Smooth muscle cell (in vitro differentiated cells): Measurements from ENCODE around the gene CPVL. TPM values are rescaled to one million over a fixed set of nuclear protein-coding genes. Genes with fewer than 3 reads are reported as not detected.

Experiments used
- DNase-seq: peaks from one replicate; lab custom pipeline; 2025; ENCODE audit not compliant: unreplicated experiment; lab: John Stamatoyannopoulos, UW
- H2AFZ ChIP-seq: fragments of 200-600 bp; sonication (generic); 2 replicates; pipeline ENCODE4 v1.6.0; 2016; ENCODE audit warnings: antibody characterized with exemption, low read depth, mild to moderate bottlenecking
- H3F3A ChIP-seq: fragments of 200-600 bp; sonication (generic); 2 replicates; pipeline ENCODE4 v1.6.0; 2017; ENCODE audit warnings: antibody characterized with exemption, low read depth
- H3K27ac ChIP-seq: fragments of 200-600 bp; sonication (generic); 2 replicates; pipeline ENCODE4 v1.5.1; 2016; ENCODE audit warnings: low read depth, mild to moderate bottlenecking
- H3K27me3 ChIP-seq: fragments of 200-600 bp; sonication (generic); 2 replicates; pipeline ENCODE4 v1.6.1; 2016; ENCODE audit warnings: low read depth, mild to moderate bottlenecking
- H3K36me3 ChIP-seq: fragments of 200-600 bp; sonication (generic); 2 replicates; pipeline ENCODE4 v1.5.1; 2016; ENCODE audit warnings: low read depth
- H3K4me1 ChIP-seq: fragments of 200-600 bp; sonication (generic); 2 replicates; pipeline ENCODE4 v1.5.1; 2016; ENCODE audit warnings: low read depth
- H3K4me2 ChIP-seq: fragments of 200-600 bp; sonication (generic); 2 replicates; pipeline ENCODE4 v1.6.0; 2016; ENCODE audit warnings: mild to moderate bottlenecking
- H3K4me3 ChIP-seq: fragments of 200-600 bp; sonication (generic); 2 replicates; pipeline ENCODE4 v1.5.1; 2016; ENCODE audit warnings: mild to moderate bottlenecking
- H3K79me2 ChIP-seq: fragments of 200-600 bp; sonication (generic); 2 replicates; pipeline ENCODE4 v1.6.0; 2016; ENCODE audit warnings: low read depth, mild to moderate bottlenecking
- H3K9ac ChIP-seq: fragments of 200-600 bp; sonication (generic); 2 replicates; pipeline ENCODE4 v1.6.0; 2016; ENCODE audit warnings: low read depth
- H3K9me3 ChIP-seq: fragments of 200-600 bp; sonication (generic); replicated peaks from 2 replicates; pipeline ENCODE4 v1.5.1; 2016; ENCODE audit warnings: low read depth
- H4K20me1 ChIP-seq: fragments of 200-600 bp; sonication (generic); 2 replicates; pipeline ENCODE4 v1.6.0; 2016; ENCODE audit warnings: low read depth
- CTCF ChIP-seq: fragments of 200-600 bp; sonication (generic); IDR thresholded peaks from 2 replicates; pipeline ENCODE4 v1.5.1; 2017; ENCODE audit warnings: borderline replicate concordance, mild to moderate bottlenecking, antibody characterized with exemption; ENCODE audit not compliant: insufficient read depth, poor library complexity, severe bottlenecking
- WGBS: methylation state at CpG from one replicate; pipeline ENCODE4 v1.1.7; 2016; ENCODE audit warnings: low lambda C conversion rate; 5-methylcytosine and 5-hydroxymethylcytosine counted together
- polyA plus RNA-seq: library from polyadenylated mRNA; unstranded; fragments of >200 nt; fragmentation: Nextera tagmentation; extraction: Ambion mirVana; gene quantifications from 2 replicates; pipeline ENCODE4 v1.2.1, GENCODE V29; 2016
- total RNA-seq: library from RNA; depleted of rRNA; stranded (reverse); fragments of >200 nt; gene quantifications from 2 replicates; pipeline ENCODE4 v1.2.3, GENCODE V29; 2014

The CPVL gene
- total and polyA plus RNA-seq, 2 experiments from 2014 or later = 7.2 to 29.8 TPM

GRCh38 chr7:29102558-29103151 lies 43.7 kb downstream of the CPVL start:
- DNase-seq = peak; percentile 14
- Histone ChIP-seq H3K9ac (no peak overlapping the region), H3K4me1 (no peaks in the 10 kb centered on the region), H2AFZ (peak overlapping the region; percentile 1), H3K9me3 (no peaks in the 10 kb centered on the region), H4K20me1 (no peaks in the 10 kb centered on the region), H3K4me2 (no peak overlapping the region), H3F3A (peaks cover 4% of the 10 kb centered on the region), H3K79me2 (no peaks in the 10 kb centered on the region), H3K27ac (no peak overlapping the region), H3K4me3 (no peak overlapping the region), H3K36me3 (no peaks in the 10 kb centered on the region), H3K27me3 (no peaks in the 10 kb centered on the region)
- 18% methylated on average over 7 of the region's 7 CpGs for whole genome bisulfite sequencing
- peak; percentile 66 for TF ChIP-seq CTCF

GRCh38 chr7:29100924-29101323 lies 45.4 kb downstream of the CPVL start:
- DNase-seq = no peak
- peaks cover 14% of the 10 kb centered on the region for H3F3A ChIP-seq
- H3K4me3 ChIP-seq = no peak overlapping the region
- H3K4me2 ChIP-seq = no peak overlapping the region
- 95% methylated on average over 1 of the region's 1 CpG for WGBS
- H3K27me3 ChIP-seq = no peaks in the 10 kb centered on the region
- H3K27ac ChIP-seq = no peak overlapping the region
- H3K79me2 ChIP-seq = no peaks in the 10 kb centered on the region
- no peak for TF ChIP-seq CTCF
- H2AFZ ChIP-seq = no peak overlapping the region
- no peaks in the 10 kb centered on the region for H4K20me1 ChIP-seq
- H3K4me1 ChIP-seq = no peaks in the 10 kb centered on the region
- no peaks in the 10 kb centered on the region for H3K9me3 ChIP-seq
- H3K9ac ChIP-seq = no peak overlapping the region
- H3K36me3 ChIP-seq = no peaks in the 10 kb centered on the region

- 93% methylated on average over 5 of the region's 5 CpGs for WGBS
- Histone ChIP-seq H3K27ac (no peak overlapping the region), H3K9ac (no peak overlapping the region), H2AFZ (no peak overlapping the region), H3K4me1 (no peaks in the 10 kb centered on the region), H3K36me3 (no peaks in the 10 kb centered on the region), H3K4me2 (no peak overlapping the region), H3K79me2 (no peaks in the 10 kb centered on the region), H3K4me3 (no peak overlapping the region), H3K27me3 (no peaks in the 10 kb centered on the region), H3K9me3 (no peaks in the 10 kb centered on the region), H4K20me1 (no peaks in the 10 kb centered on the region), H3F3A (peaks cover 18% of the 10 kb centered on the region)
- no peak for DNase-seq
- TF ChIP-seq CTCF = no peak
These were observed 46.2 kb downstream of the CPVL start for GRCh38 chr7:29099896-29100847.
